AG04450 (cell line): ENCODE results near the gene FKBP8. TPM values are rescaled to one million over a fixed set of nuclear protein-coding genes. Genes with fewer than 3 reads are reported as not detected.

ENCODE experiments used
- CTCF ChIA-PET: fragments of 300-600, 350-600 bp; formaldehyde crosslinking; extraction: SDS; loops from one replicate; lab custom pipeline; 2022; ENCODE audit warnings: antibody characterized with exemption, inconsistent platforms; lab: Charles Lee
- POLR2A ChIA-PET: fragments of 350-600 bp; formaldehyde crosslinking; extraction: SDS; loops from one replicate; lab custom pipeline; 2021; ENCODE audit warnings: antibody characterized with exemption, inconsistent platforms; lab: Yijun Ruan, JAX
- DNase-seq: peaks from one replicate; pipeline ENCODE4 v3.0.0-alpha.2; 2011; ENCODE audit warnings: low read depth, low spot score
- H3K27ac ChIP-seq: one replicate; pipeline ENCODE4 v1.5.1; 2012; ENCODE audit warnings: low read depth, low read length, control low read depth
- H3K27me3 ChIP-seq: one replicate; pipeline ENCODE4 v1.6.0; 2012; ENCODE audit warnings: low read length; ENCODE audit not compliant: control insufficient read depth, insufficient read depth
- H3K4me3 ChIP-seq: 2 replicates; pipeline ENCODE4 v1.5.1; 2011; ENCODE audit warnings: mild to moderate bottlenecking, low read depth, low read length, control low read depth
- H3K9me3 ChIP-seq: 2 replicates; pipeline ENCODE4 v1.5.1; 2012; ENCODE audit warnings: low read length; ENCODE audit not compliant: control insufficient read depth, insufficient read depth
- CTCF ChIP-seq: IDR thresholded peaks from 2 replicates; pipeline ENCODE4 v1.5.1; 2011; ENCODE audit warnings: low read depth, low read length, control low read depth, inconsistent platforms
- polyA plus RNA-seq: library from polyadenylated mRNA; depleted of rRNA; stranded (reverse); fragments of >200 nt; gene quantifications from 2 replicates; pipeline ENCODE4 v1.2.3, GENCODE V29; 2011

FKBP8 gene
- polyA plus RNA-seq, 1 experiment, result 123 TPM

GRCh38 chr19:18589380-18590272 is 46.3 kb upstream of the FKBP8 start:
- H3K27ac ChIP-seq, result peak overlapping the region; percentile 61
- H3K9me3 ChIP-seq, result no peaks in the 10 kb centered on the region
- CTCF ChIA-PET, result interaction anchor here (0.7 to 3.1 kb wide), 11 partner anchors 12 to 277 kb away, joined by 3 to 38 read pairs (median 5); partner anchors contain the start of genes KXD1 and UBA52
- POLR2A ChIA-PET, result interaction anchor here (0.5 to 2.8 kb wide), 11 partner anchors 17 to 330 kb away, joined by 3 to 28 read pairs (median 5); partner anchors contain the start of genes COPE, DDX49, UBA52 and UPF1
- DNase-seq, result no peak
- H3K4me3 ChIP-seq, result peak overlapping the region; percentile 82
- no peaks in the 10 kb centered on the region for H3K27me3 ChIP-seq
- TF ChIP-seq CTCF, result 0 out of 2 replicates have a peak, but pooled peaks have one; percentile 12

- peak; percentile 82 for TF ChIP-seq CTCF
- DNase-seq, result no peak
- H3K27me3 ChIP-seq, result no peaks in the 10 kb centered on the region
- POLR2A ChIA-PET, result interaction anchor here (0.6 to 2.8 kb wide), 11 partner anchors 16 to 378 kb away, joined by 3 to 28 read pairs (median 5); partner anchors contain the start of genes COPE, DDX49, UBA52 and UPF1
- CTCF ChIA-PET, result interaction anchor here (0.6 to 3.1 kb wide), 15 partner anchors 13 to 278 kb away, joined by 3 to 38 read pairs (median 3); partner anchors contain the start of genes KXD1 and UBA52
- no peaks in the 10 kb centered on the region for H3K9me3 ChIP-seq
- H3K27ac ChIP-seq, result peak within 1 kb of the TSS; percentile 77
- H3K4me3 ChIP-seq, result peak within 1 kb of the TSS; percentile 82
Measured at GRCh38 chr19:18588611-18589379, 45.4 kb upstream of the FKBP8 start, which contains the start of gene REX1BD. Gene REX1BD, plus strand, starts transcription at chr19:18588798. Its CDS starts 4 bp downstream, at chr19:18588802.

GRCh38 chr19:18587962-18588610 is 44.7 kb upstream of the FKBP8 start:
- Histone ChIP-seq H3K4me3 (peak overlapping the region; percentile 82), H3K27ac (peak overlapping the region; percentile 77), H3K27me3 (no peaks in the 10 kb centered on the region), H3K9me3 (no peaks in the 10 kb centered on the region)
- CTCF ChIA-PET, result interaction anchor here (0.6 to 3.1 kb wide), 11 partner anchors 14 to 279 kb away, joined by 3 to 38 read pairs (median 5); no protein-coding TSS in a partner anchor
- no peak for TF ChIP-seq CTCF
- no peak for DNase-seq
- POLR2A ChIA-PET, result interaction anchor here (0.6 to 2.8 kb wide), 3 partner anchors 16 to 378 kb away, joined by 3 to 28 read pairs (median 6); partner anchors contain the start of gene UBA52

- Histone ChIP-seq H3K4me3 (no peak overlapping the region), H3K27ac (no peak overlapping the region), H3K27me3 (peaks cover 1% of the 10 kb centered on the region), H3K9me3 (no peaks in the 10 kb centered on the region)
- no peak for DNase-seq
- no peak for TF ChIP-seq CTCF
- POLR2A ChIA-PET, result interaction anchor here (2.8 kb wide), 1 partner anchor 15 kb away, joined by 28 read pairs; the partner anchor contains the start of gene UBA52
- CTCF ChIA-PET, result interaction anchor here (0.6 to 3.1 kb wide), 5 partner anchors 29 to 279 kb away, joined by 3 to 38 read pairs (median 6); no protein-coding TSS in a partner anchor
Measured at GRCh38 chr19:18587561-18587960, 44.2 kb upstream of the FKBP8 start.
